HepG2 (cell line): ENCODE measurements around the gene TBCD. TPM values are rescaled to one million over a fixed set of nuclear protein-coding genes. Genes with fewer than 3 reads are reported as not detected.
A peak's percentile ranks its signal among the peaks of the same experiment; 100 is the strongest.

Experiments
- ATRX ChIP-seq: sonication (generic); formaldehyde crosslinking; IDR thresholded peaks from 2 replicates; pipeline ENCODE4 v1.4.0; 2020; ENCODE audit warnings: missing genetic modification reagents, borderline replicate concordance
- FOXK1 ChIP-seq: sonication (generic); formaldehyde crosslinking; IDR thresholded peaks from 2 replicates; pipeline ENCODE4 v1.4.0; 2020; ENCODE audit warnings: low read depth, missing genetic modification reagents, borderline replicate concordance
- IKZF5 ChIP-seq: IDR thresholded peaks from 2 replicates; pipeline ENCODE4 v1.6.1; 2018; ENCODE audit warnings: missing genetic modification reagents, mild to moderate bottlenecking, missing compliant biosample characterization
- JUNB ChIP-seq: sonication (generic); formaldehyde crosslinking; IDR thresholded peaks from 2 replicates; pipeline ENCODE4 v1.8.0; 2022; ENCODE audit warnings: missing genetic modification reagents, mild to moderate bottlenecking, borderline replicate concordance
- KDM4B ChIP-seq: sonication (generic); formaldehyde crosslinking; IDR thresholded peaks from 2 replicates; pipeline ENCODE4 v1.4.0; 2020; ENCODE audit warnings: missing genetic modification reagents
- PHB2 ChIP-seq: fragments of 450-650 bp; IDR thresholded peaks from 2 replicates; pipeline ENCODE4 v1.6.1; 2018; ENCODE audit not compliant: partially characterized antibody
- RBM39 ChIP-seq: fragments of 200-400 bp; formaldehyde crosslinking; IDR thresholded peaks from one replicate; pipeline ENCODE4 v1.6.1; 2018; ENCODE audit warnings: antibody characterized with exemption, mild to moderate bottlenecking, low read depth, low read length; ENCODE audit not compliant: poor library complexity, severe bottlenecking
- SIX4 ChIP-seq: sonication (generic); formaldehyde crosslinking; IDR thresholded peaks from 2 replicates; pipeline ENCODE4 v1.4.0; 2020; ENCODE audit warnings: missing genetic modification reagents
- SMAD1 ChIP-seq: sonication (generic); formaldehyde crosslinking; IDR thresholded peaks from 2 replicates; pipeline ENCODE4 v1.4.0; 2020; ENCODE audit warnings: missing genetic modification reagents, low read depth, mild to moderate bottlenecking, borderline replicate concordance
- SRY ChIP-seq: sonication (generic); formaldehyde crosslinking; IDR thresholded peaks from 2 replicates; pipeline ENCODE4 v1.8.0; 2022; ENCODE audit warnings: mild to moderate bottlenecking, missing genetic modification reagents
- ZBTB37 ChIP-seq: sonication (generic); formaldehyde crosslinking; IDR thresholded peaks from 2 replicates; pipeline ENCODE4 v1.4.0; 2020; ENCODE audit warnings: mild to moderate bottlenecking, missing genetic modification reagents
- ZNF501 ChIP-seq: sonication (generic); formaldehyde crosslinking; IDR thresholded peaks from 2 replicates; pipeline ENCODE4 v1.5.1; 2020; ENCODE audit warnings: mild to moderate bottlenecking, moderate library complexity, missing genetic modification reagents
- ZNF547 ChIP-seq: sonication (generic); formaldehyde crosslinking; IDR thresholded peaks from 2 replicates; pipeline ENCODE4 v1.5.1; 2020; ENCODE audit warnings: mild to moderate bottlenecking, missing genetic modification reagents
- polyA plus RNA-seq, 8 experiments: library from polyadenylated mRNA; depleted of rRNA in 3 of 8; stranded (reverse) in 7 of 8; unstranded in 1 of 8; fragments of >200 nt; fragmentation: Illumina TruSeq in 4 of 8; extraction: Trizol in 4 of 8; gene quantifications; 2 replicates each; pipeline versions ENCODE4 v1.2.1 to v1.2.3, GENCODE V29; 2011 to 2016; ENCODE audit warnings: low read depth in 4 of 8, missing spikeins in 1 of 8, mixed read lengths in 1 of 8; ENCODE audit not compliant: insufficient read depth in 1 of 8
- total RNA-seq, 5 experiments: library from RNA; depleted of rRNA; stranded (reverse); fragments of >200 nt; fragmentation: Illumina TruSeq; extraction: Trizol; gene quantifications; 2 replicates each; pipeline ENCODE4 v1.2.3, GENCODE V29; 2016; ENCODE audit warnings: low read depth in 1 of 5
- TF ChIP-seq, protein P1 (sequence below): IDR thresholded peaks from 2 replicates; pipeline ENCODE4 v1.6.1; 2016; ENCODE audit warnings: low read depth, missing genetic modification reagents, missing compliant biosample characterization
- TF ChIP-seq, protein P2 (sequence below): sonication (generic); formaldehyde crosslinking; IDR thresholded peaks from 2 replicates; pipeline ENCODE4 v1.4.0; 2020; ENCODE audit warnings: mild to moderate bottlenecking, missing genetic modification reagents, borderline replicate concordance

Gene TBCD
- total and polyA plus RNA-seq, 2 of the 13 experiments (the other 11 are each of a cell fraction or from before 2014, with no cell fraction given): 33.9 to 54.8 TPM

DNA sequence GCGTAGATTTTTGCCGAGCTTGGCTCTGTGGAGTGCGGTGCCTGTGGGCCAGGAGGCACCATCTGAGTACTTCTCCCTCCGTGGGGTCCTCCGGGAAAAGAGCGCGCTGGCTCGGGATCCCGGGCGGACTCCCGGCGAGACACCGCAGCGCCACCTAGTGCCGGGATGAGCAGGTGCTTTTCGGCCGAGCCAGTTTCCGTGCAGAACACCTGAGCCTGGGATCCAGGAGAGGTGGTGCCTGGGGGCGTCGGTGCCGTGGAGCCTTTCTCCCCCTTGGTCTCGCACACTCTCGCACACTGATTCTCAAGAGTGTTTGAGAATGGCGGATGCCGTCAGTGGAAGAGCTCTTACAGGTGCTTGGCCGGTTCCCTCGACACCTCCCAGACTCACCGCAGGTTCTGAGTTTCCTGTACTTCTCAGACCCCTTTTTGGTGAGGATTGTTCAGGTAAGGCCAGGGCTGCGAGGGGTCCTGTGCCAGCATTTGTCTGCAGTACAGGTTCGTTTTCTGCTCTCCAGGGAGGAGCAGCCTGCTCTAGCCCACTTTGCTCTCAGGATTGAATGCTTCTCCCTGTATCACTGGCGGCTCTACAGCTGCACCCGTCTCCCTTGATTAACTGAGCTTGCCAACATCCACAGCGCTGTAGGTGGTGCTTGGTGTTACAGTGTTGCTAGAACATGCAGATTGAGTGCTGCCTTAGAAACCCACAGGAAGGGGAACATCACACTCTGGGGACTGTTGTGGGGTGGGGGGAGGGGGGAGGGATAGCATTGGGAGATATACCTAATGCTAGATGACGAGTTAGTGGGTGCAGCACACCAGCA is 23.3 kb downstream of the TBCD start (continued):
- TF ChIP-seq, protein P1, sequence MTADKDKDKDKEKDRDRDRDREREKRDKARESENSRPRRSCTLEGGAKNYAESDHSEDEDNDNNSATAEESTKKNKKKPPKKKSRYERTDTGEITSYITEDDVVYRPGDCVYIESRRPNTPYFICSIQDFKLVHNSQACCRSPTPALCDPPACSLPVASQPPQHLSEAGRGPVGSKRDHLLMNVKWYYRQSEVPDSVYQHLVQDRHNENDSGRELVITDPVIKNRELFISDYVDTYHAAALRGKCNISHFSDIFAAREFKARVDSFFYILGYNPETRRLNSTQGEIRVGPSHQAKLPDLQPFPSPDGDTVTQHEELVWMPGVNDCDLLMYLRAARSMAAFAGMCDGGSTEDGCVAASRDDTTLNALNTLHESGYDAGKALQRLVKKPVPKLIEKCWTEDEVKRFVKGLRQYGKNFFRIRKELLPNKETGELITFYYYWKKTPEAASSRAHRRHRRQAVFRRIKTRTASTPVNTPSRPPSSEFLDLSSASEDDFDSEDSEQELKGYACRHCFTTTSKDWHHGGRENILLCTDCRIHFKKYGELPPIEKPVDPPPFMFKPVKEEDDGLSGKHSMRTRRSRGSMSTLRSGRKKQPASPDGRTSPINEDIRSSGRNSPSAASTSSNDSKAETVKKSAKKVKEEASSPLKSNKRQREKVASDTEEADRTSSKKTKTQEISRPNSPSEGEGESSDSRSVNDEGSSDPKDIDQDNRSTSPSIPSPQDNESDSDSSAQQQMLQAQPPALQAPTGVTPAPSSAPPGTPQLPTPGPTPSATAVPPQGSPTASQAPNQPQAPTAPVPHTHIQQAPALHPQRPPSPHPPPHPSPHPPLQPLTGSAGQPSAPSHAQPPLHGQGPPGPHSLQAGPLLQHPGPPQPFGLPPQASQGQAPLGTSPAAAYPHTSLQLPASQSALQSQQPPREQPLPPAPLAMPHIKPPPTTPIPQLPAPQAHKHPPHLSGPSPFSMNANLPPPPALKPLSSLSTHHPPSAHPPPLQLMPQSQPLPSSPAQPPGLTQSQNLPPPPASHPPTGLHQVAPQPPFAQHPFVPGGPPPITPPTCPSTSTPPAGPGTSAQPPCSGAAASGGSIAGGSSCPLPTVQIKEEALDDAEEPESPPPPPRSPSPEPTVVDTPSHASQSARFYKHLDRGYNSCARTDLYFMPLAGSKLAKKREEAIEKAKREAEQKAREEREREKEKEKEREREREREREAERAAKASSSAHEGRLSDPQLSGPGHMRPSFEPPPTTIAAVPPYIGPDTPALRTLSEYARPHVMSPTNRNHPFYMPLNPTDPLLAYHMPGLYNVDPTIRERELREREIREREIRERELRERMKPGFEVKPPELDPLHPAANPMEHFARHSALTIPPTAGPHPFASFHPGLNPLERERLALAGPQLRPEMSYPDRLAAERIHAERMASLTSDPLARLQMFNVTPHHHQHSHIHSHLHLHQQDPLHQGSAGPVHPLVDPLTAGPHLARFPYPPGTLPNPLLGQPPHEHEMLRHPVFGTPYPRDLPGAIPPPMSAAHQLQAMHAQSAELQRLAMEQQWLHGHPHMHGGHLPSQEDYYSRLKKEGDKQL (CRISPR knock-in tag): no peak
- TF ChIP-seq JUNB (CRISPR knock-in tag) (no peak), ZNF547 (CRISPR knock-in tag) (0 out of 2 replicates have a peak, but pooled peaks have one; percentile 45), KDM4B (CRISPR knock-in tag) (peak; percentile 88; the same call in 1 of the 2 replicates), ATRX (no peak), SMAD1 (no peak), SIX4 (no peak), SRY (CRISPR knock-in tag) (no peak), ZBTB37 (CRISPR knock-in tag) (no peak), FOXK1 (no peak), RBM39 (no peak), IKZF5 (CRISPR knock-in tag) (peak; percentile 74; the same call in 1 of the 2 replicates), PHB2 (no peak), ZNF501 (0 out of 2 replicates have a peak, but pooled peaks have one; percentile 41)
- TF ChIP-seq, protein P2, sequence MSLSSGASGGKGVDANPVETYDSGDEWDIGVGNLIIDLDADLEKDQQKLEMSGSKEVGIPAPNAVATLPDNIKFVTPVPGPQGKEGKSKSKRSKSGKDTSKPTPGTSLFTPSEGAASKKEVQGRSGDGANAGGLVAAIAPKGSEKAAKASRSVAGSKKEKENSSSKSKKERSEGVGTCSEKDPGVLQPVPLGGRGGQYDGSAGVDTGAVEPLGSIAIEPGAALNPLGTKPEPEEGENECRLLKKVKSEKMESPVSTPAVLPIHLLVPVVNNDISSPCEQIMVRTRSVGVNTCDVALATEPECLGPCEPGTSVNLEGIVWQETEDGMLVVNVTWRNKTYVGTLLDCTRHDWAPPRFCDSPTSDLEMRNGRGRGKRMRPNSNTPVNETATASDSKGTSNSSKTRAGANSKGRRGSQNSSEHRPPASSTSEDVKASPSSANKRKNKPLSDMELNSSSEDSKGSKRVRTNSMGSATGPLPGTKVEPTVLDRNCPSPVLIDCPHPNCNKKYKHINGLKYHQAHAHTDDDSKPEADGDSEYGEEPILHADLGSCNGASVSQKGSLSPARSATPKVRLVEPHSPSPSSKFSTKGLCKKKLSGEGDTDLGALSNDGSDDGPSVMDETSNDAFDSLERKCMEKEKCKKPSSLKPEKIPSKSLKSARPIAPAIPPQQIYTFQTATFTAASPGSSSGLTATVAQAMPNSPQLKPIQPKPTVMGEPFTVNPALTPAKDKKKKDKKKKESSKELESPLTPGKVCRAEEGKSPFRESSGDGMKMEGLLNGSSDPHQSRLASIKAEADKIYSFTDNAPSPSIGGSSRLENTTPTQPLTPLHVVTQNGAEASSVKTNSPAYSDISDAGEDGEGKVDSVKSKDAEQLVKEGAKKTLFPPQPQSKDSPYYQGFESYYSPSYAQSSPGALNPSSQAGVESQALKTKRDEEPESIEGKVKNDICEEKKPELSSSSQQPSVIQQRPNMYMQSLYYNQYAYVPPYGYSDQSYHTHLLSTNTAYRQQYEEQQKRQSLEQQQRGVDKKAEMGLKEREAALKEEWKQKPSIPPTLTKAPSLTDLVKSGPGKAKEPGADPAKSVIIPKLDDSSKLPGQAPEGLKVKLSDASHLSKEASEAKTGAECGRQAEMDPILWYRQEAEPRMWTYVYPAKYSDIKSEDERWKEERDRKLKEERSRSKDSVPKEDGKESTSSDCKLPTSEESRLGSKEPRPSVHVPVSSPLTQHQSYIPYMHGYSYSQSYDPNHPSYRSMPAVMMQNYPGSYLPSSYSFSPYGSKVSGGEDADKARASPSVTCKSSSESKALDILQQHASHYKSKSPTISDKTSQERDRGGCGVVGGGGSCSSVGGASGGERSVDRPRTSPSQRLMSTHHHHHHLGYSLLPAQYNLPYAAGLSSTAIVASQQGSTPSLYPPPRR (CRISPR knock-in tag): no peak
